Astrocyte (in vitro differentiated cells and primary cell): ENCODE measurements around the gene NBDY. TPM values are rescaled to one million over a fixed set of nuclear protein-coding genes. Genes with fewer than 3 reads are reported as not detected.

ENCODE experiments used
- DNase-seq: peaks from one replicate; pipeline ENCODE4 v3.0.0-alpha.2; 2010; ENCODE audit warnings: low read depth
- FAIRE-seq: peaks from 2 replicates; lab custom pipeline; 2011; peaks lifted over from hg19 to GRCh38; lab: Jason Lieb, UNC
- H2AFZ ChIP-seq: 2 replicates; pipeline ENCODE4 v1.6.0; 2012; ENCODE audit warnings: low read depth, low read length, inconsistent platforms
- H3K27ac ChIP-seq: 2 replicates; pipeline ENCODE4 v1.5.1; 2011; ENCODE audit warnings: low read depth, low read length, inconsistent platforms
- H3K27me3 ChIP-seq: 2 replicates; pipeline ENCODE4 v1.6.0; 2011; ENCODE audit warnings: low read length, inconsistent platforms; ENCODE audit not compliant: insufficient read depth
- H3K36me3 ChIP-seq: 2 replicates; pipeline ENCODE4 v1.5.1; 2011; ENCODE audit warnings: low read length, inconsistent platforms; ENCODE audit not compliant: insufficient read depth
- H3K4me1 ChIP-seq: 2 replicates; pipeline ENCODE4 v1.5.1; 2011; ENCODE audit warnings: low read length, inconsistent platforms; ENCODE audit not compliant: insufficient read depth
- H3K4me2 ChIP-seq: 2 replicates; pipeline ENCODE4 v1.6.0; 2012; ENCODE audit warnings: low read length, inconsistent platforms
- H3K4me3 ChIP-seq: 2 replicates; pipeline ENCODE4 v1.5.1; 2011; ENCODE audit warnings: low read depth, mild to moderate bottlenecking, low read length, inconsistent platforms; ENCODE audit not compliant: insufficient read depth
- H3K79me2 ChIP-seq: 2 replicates; pipeline ENCODE4 v1.6.0; 2012; ENCODE audit warnings: mild to moderate bottlenecking, low read length, inconsistent platforms; ENCODE audit not compliant: insufficient read depth
- H3K9ac ChIP-seq: 2 replicates; pipeline ENCODE4 v1.6.0; 2012; ENCODE audit warnings: mild to moderate bottlenecking, low read length, inconsistent platforms
- H3K9me3 ChIP-seq: 2 replicates; pipeline ENCODE4 v1.5.1; 2012; ENCODE audit warnings: low read depth, mild to moderate bottlenecking, low read length, inconsistent platforms; ENCODE audit not compliant: insufficient read depth
- H4K20me1 ChIP-seq: 2 replicates; pipeline ENCODE4 v1.6.0; 2012; ENCODE audit warnings: low read length, inconsistent platforms; ENCODE audit not compliant: insufficient read depth
- H3K27ac Mint-ChIP-seq: one replicate; pipeline ENCODE4 v1.8.0; 2021; ENCODE audit warnings: mild to moderate bottlenecking, mixed read lengths; ENCODE audit not compliant: unreplicated experiment
- H3K27me3 Mint-ChIP-seq: one replicate; pipeline ENCODE4 v1.8.0; 2021; ENCODE audit warnings: low read depth, mixed read lengths; ENCODE audit not compliant: unreplicated experiment
- H3K36me3 Mint-ChIP-seq: one replicate; pipeline ENCODE4 v1.8.0; 2021; ENCODE audit warnings: low read depth, mixed read lengths; ENCODE audit not compliant: unreplicated experiment
- H3K4me1 Mint-ChIP-seq: one replicate; pipeline ENCODE4 v1.8.0; 2021; ENCODE audit warnings: low read depth, mixed read lengths; ENCODE audit not compliant: unreplicated experiment
- H3K4me3 Mint-ChIP-seq: one replicate; pipeline ENCODE4 v1.8.0; 2021; ENCODE audit warnings: mild to moderate bottlenecking, moderate library complexity, mixed read lengths; ENCODE audit not compliant: unreplicated experiment
- H3K9me3 Mint-ChIP-seq: one replicate; pipeline ENCODE4 v1.8.0; 2021; ENCODE audit warnings: mild to moderate bottlenecking, mixed read lengths; ENCODE audit not compliant: unreplicated experiment
- EZH2 ChIP-seq: IDR thresholded peaks from 2 replicates; pipeline ENCODE4 v1.6.1; 2012; ENCODE audit warnings: mild to moderate bottlenecking, low read length, inconsistent platforms; ENCODE audit not compliant: insufficient read depth
- total RNA-seq: library from RNA; stranded (reverse); gene quantifications from 2 replicates; pipeline ENCODE4 v1.2.1, GENCODE V29; 2021
- TF ChIP-seq, protein P1 (sequence below): IDR thresholded peaks from 2 replicates; pipeline ENCODE4 v1.5.1; 2011; ENCODE audit warnings: low read depth, mild to moderate bottlenecking, inconsistent platforms, low read length, moderate library complexity; ENCODE audit not compliant: insufficient read depth

NBDY gene
- total RNA-seq, 1 donor from 2014 or later, result 86.9 TPM

DNA sequence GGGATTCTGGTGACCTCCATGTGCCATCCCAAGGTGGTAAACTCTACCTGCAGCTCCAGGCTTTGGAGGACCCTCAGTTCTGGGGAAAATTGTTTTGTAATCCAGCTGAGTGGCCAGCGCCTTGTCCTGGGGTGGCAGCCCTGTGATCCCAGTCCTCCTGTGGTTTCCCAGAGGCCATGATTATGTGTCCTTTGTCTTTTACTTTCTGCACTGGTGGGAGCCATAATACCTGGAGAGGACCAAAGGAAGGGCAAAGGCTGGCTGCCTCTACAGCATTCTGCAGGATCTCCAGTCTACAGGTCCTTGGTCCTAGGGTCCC, 64.0 kb downstream of the NBDY start:
- Mint-ChIP-seq H3K27ac (no peak overlapping the region), H3K4me3 (no peak overlapping the region), H3K4me1 (peaks cover 2% of the 10 kb centered on the region), H3K36me3 (peaks cover 7% of the 10 kb centered on the region), H3K9me3 (no peaks in the 10 kb centered on the region), H3K27me3 (no peaks in the 10 kb centered on the region)
- no peaks in the 10 kb centered on the region for H3K36me3 ChIP-seq
- H3K4me3 ChIP-seq, result no peak overlapping the region
- H3K4me2 ChIP-seq, result no peak overlapping the region
- no peak overlapping the region for H2AFZ ChIP-seq
- H4K20me1 ChIP-seq, result peaks cover 18% of the 10 kb centered on the region
- FAIRE-seq (no peak), DNase-seq (no peak)
- H3K27me3 ChIP-seq, result no peaks in the 10 kb centered on the region
- H3K4me1 ChIP-seq, result no peaks in the 10 kb centered on the region
- TF ChIP-seq, protein P1, sequence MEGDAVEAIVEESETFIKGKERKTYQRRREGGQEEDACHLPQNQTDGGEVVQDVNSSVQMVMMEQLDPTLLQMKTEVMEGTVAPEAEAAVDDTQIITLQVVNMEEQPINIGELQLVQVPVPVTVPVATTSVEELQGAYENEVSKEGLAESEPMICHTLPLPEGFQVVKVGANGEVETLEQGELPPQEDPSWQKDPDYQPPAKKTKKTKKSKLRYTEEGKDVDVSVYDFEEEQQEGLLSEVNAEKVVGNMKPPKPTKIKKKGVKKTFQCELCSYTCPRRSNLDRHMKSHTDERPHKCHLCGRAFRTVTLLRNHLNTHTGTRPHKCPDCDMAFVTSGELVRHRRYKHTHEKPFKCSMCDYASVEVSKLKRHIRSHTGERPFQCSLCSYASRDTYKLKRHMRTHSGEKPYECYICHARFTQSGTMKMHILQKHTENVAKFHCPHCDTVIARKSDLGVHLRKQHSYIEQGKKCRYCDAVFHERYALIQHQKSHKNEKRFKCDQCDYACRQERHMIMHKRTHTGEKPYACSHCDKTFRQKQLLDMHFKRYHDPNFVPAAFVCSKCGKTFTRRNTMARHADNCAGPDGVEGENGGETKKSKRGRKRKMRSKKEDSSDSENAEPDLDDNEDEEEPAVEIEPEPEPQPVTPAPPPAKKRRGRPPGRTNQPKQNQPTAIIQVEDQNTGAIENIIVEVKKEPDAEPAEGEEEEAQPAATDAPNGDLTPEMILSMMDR, result no peak
- TF ChIP-seq EZH2, result no peak
- no peaks in the 10 kb centered on the region for H3K9me3 ChIP-seq
- H3K9ac ChIP-seq, result no peak overlapping the region
- no peak overlapping the region for H3K27ac ChIP-seq
- no peaks in the 10 kb centered on the region for H3K79me2 ChIP-seq

- H4K20me1 ChIP-seq, result peaks cover 23% of the 10 kb centered on the region
- Mint-ChIP-seq H3K4me1 (peaks cover 2% of the 10 kb centered on the region), H3K27ac (no peak overlapping the region), H3K9me3 (no peaks in the 10 kb centered on the region), H3K36me3 (peaks cover 7% of the 10 kb centered on the region), H3K4me3 (no peak overlapping the region), H3K27me3 (no peaks in the 10 kb centered on the region)
- H3K4me2 ChIP-seq, result no peak overlapping the region
- no peak overlapping the region for H2AFZ ChIP-seq
- FAIRE-seq (no peak), DNase-seq (no peak)
- TF ChIP-seq, protein P1, result no peak
- TF ChIP-seq EZH2, result no peak
- no peak overlapping the region for H3K4me3 ChIP-seq
- no peaks in the 10 kb centered on the region for H3K27me3 ChIP-seq
- no peaks in the 10 kb centered on the region for H3K9me3 ChIP-seq
- H3K9ac ChIP-seq, result no peak overlapping the region
- H3K36me3 ChIP-seq, result no peaks in the 10 kb centered on the region
- no peaks in the 10 kb centered on the region for H3K79me2 ChIP-seq
- H3K4me1 ChIP-seq, result no peaks in the 10 kb centered on the region
- H3K27ac ChIP-seq, result no peak overlapping the region
Measured at GRCh38 chrX:56793521-56794320, 64.7 kb downstream of the NBDY start.
